HG02763 (cell line): ENCODE data around the gene HPCA.

Source experiments
- ATAC-seq: cut with Tn5 transposase; IDR thresholded peaks from one replicate; pipeline ENCODE4 v1.9.1; 2021; ENCODE audit warnings: mild to moderate bottlenecking, moderate library complexity; ENCODE audit not compliant: unreplicated experiment

HPCA gene

GRCh38 chr1:32870615-32871363 lies 15.5 kb upstream of the HPCA start, which contains the start of gene FNDC5:
FNDC5 (minus strand) TSS chr1:32870912.
- no peak for ATAC-seq

- ATAC-seq: no peak
Observed at GRCh38 chr1:32871364-32872191, 14.7 kb upstream of the HPCA start.

GRCh38 chr1:32872192-32872460 lies 14.2 kb upstream of the HPCA start:
- ATAC-seq: no peak

- ATAC-seq: no peak
Observed at GRCh38 chr1:32873484-32873883, 12.8 kb upstream of the HPCA start.

- ATAC-seq: no peak
Observed at GRCh38 chr1:32874860-32875752, 11.2 kb upstream of the HPCA start.

GRCh38 chr1:32876341-32877210 lies 9.7 kb upstream of the HPCA start:
- no peak for ATAC-seq

- no peak for ATAC-seq
Observed at GRCh38 chr1:32877211-32878110, 8.8 kb upstream of the HPCA start.

- ATAC-seq: no peak
Observed at GRCh38 chr1:32878183-32878582, 8.1 kb upstream of the HPCA start.

- ATAC-seq: no peak
Observed at GRCh38 chr1:32878637-32879041, 7.7 kb upstream of the HPCA start.

GRCh38 chr1:32881291-32881690 lies 5.0 kb upstream of the HPCA start:
- no peak for ATAC-seq

- ATAC-seq: no peak
Observed at GRCh38 chr1:32881871-32882850, 4.1 kb upstream of the HPCA start.

GRCh38 chr1:32883338-32884031 lies 2.8 kb upstream of the HPCA start:
- no peak for ATAC-seq

- no peak for ATAC-seq
Observed at GRCh38 chr1:32884032-32884372, 2.3 kb upstream of the HPCA start.

GRCh38 chr1:32884726-32885125 lies 1.6 kb upstream of the HPCA start:
- no peak for ATAC-seq

GRCh38 chr1:32885676-32886003 lies 651 bp upstream of the HPCA start:
- no peak for ATAC-seq

GRCh38 chr1:32886828-32887414 lies 630 bp downstream of the HPCA start:
- no peak for ATAC-seq

GRCh38 chr1:32887623-32888022 lies 1.3 kb downstream of the HPCA start:
- ATAC-seq: no peak

- no peak for ATAC-seq
Observed at GRCh38 chr1:32888134-32888533, 1.8 kb downstream of the HPCA start.
